Cardiac muscle cell (in vitro differentiated cells and primary cell): ENCODE data around the gene ZDHHC7. TPM values are rescaled to one million over a fixed set of nuclear protein-coding genes. Genes with fewer than 3 reads are reported as not detected.
A peak's percentile ranks its signal among the peaks of the same experiment; 100 is the strongest.

Source experiments
- DNase-seq, 2 donors: peaks; one replicate each; pipeline versions ENCODE4 v3.0.0 to v3.0.0-alpha.2; 2010 to 2017; ENCODE audit warnings: low read depth in 1 of 2, low spot score in 1 of 2
- H3K27ac ChIP-seq: fragments of 200-600 bp; sonication (generic); 2 replicates; pipeline ENCODE4 v1.5.1; 2016
- H3K27me3 ChIP-seq: fragments of 200-600 bp; sonication (generic); 2 replicates; pipeline ENCODE4 v1.6.0; 2016; ENCODE audit warnings: control low read depth
- H3K36me3 ChIP-seq: fragments of 200-600 bp; sonication (generic); 2 replicates; pipeline ENCODE4 v1.5.1; 2016; ENCODE audit warnings: control low read depth
- H3K4me1 ChIP-seq: fragments of 200-600 bp; sonication (generic); 2 replicates; pipeline ENCODE4 v1.8.1; 2017; ENCODE audit warnings: low read depth, mild to moderate bottlenecking, mixed run types
- H3K4me3 ChIP-seq: fragments of 200-600 bp; sonication (generic); 2 replicates; pipeline ENCODE4 v1.5.1; 2016; ENCODE audit warnings: mild to moderate bottlenecking
- H3K9me3 ChIP-seq: fragments of 200-600 bp; sonication (generic); 2 replicates; pipeline ENCODE4 v1.5.1; 2017; ENCODE audit warnings: low read depth, mild to moderate bottlenecking, control low read depth
- CTCF ChIP-seq: IDR thresholded peaks from 2 replicates; pipeline ENCODE4 v1.5.1; 2012; ENCODE audit warnings: low read depth, mild to moderate bottlenecking, low read length
- polyA plus RNA-seq: library from polyadenylated mRNA; unstranded; fragments of >200 nt; fragmentation: Nextera tagmentation; extraction: Ambion mirVana; gene quantifications from 2 replicates; pipeline ENCODE4 v1.2.1, GENCODE V29; 2016
- total RNA-seq: library from RNA; depleted of rRNA; stranded (reverse); fragments of >200 nt; gene quantifications from 2 replicates; pipeline ENCODE4 v1.2.3, GENCODE V29; 2016

Gene ZDHHC7
- total and polyA plus RNA-seq, 2 experiments from 2014 or later = 57.8 to 70.1 TPM

- H3K27ac ChIP-seq = no peak overlapping the region
- peaks cover 6% of the 10 kb centered on the region for H3K4me1 ChIP-seq
- peak in 1 of 2 donors; percentile 32 for DNase-seq
- no peaks in the 10 kb centered on the region for H3K27me3 ChIP-seq
- no peak for TF ChIP-seq CTCF
- H3K9me3 ChIP-seq = no peaks in the 10 kb centered on the region
- no peaks in the 10 kb centered on the region for H3K36me3 ChIP-seq
- H3K4me3 ChIP-seq = no peak overlapping the region
Observed at GRCh38 chr16:84933774-84934631, 77.3 kb downstream of the ZDHHC7 start.

GRCh38 chr16:84932681-84933080 lies 78.7 kb downstream of the ZDHHC7 start:
- no peak for TF ChIP-seq CTCF
- Histone ChIP-seq H3K27ac (no peak overlapping the region), H3K9me3 (no peaks in the 10 kb centered on the region), H3K4me3 (no peak overlapping the region), H3K36me3 (no peaks in the 10 kb centered on the region), H3K4me1 (peaks cover 8% of the 10 kb centered on the region), H3K27me3 (no peaks in the 10 kb centered on the region)
- no peak for DNase-seq

- DNase-seq = no peak
- H3K27ac ChIP-seq = no peak overlapping the region
- no peak for TF ChIP-seq CTCF
- no peaks in the 10 kb centered on the region for H3K27me3 ChIP-seq
- no peaks in the 10 kb centered on the region for H3K36me3 ChIP-seq
- H3K4me3 ChIP-seq = no peak overlapping the region
- no peaks in the 10 kb centered on the region for H3K9me3 ChIP-seq
- peaks cover 8% of the 10 kb centered on the region for H3K4me1 ChIP-seq
Observed at GRCh38 chr16:84931506-84931905, 79.8 kb downstream of the ZDHHC7 start.

GRCh38 chr16:84931107-84931494 lies 80.2 kb downstream of the ZDHHC7 start:
- Histone ChIP-seq H3K36me3 (no peaks in the 10 kb centered on the region), H3K4me3 (no peak overlapping the region), H3K4me1 (peaks cover 8% of the 10 kb centered on the region), H3K27ac (no peak overlapping the region), H3K27me3 (no peaks in the 10 kb centered on the region), H3K9me3 (no peaks in the 10 kb centered on the region)
- no peak for TF ChIP-seq CTCF
- no peak for DNase-seq

GRCh38 chr16:84930298-84931106 lies 80.8 kb downstream of the ZDHHC7 start:
- no peak for TF ChIP-seq CTCF
- no peaks in the 10 kb centered on the region for H3K27me3 ChIP-seq

More at GRCh38 chr16:84930298-84931106, 80.8 kb downstream of the ZDHHC7 start:
- Histone ChIP-seq H3K36me3 (no peaks in the 10 kb centered on the region), H3K27ac (no peak overlapping the region), H3K9me3 (no peaks in the 10 kb centered on the region), H3K4me1 (peaks cover 8% of the 10 kb centered on the region), H3K4me3 (no peak overlapping the region)
- DNase-seq = no peak
